GM12878 (cell line): ENCODE measurements around the gene PIWIL4. TPM values are rescaled to one million over a fixed set of nuclear protein-coding genes. Genes with fewer than 3 reads are reported as not detected.

ENCODE experiments used
- ATAC-seq: fragments of 200-7000 bp; cut with Tn5 transposase; 3 replicates; pipeline ENCODE4 v1.9.1; 2020; ENCODE audit warnings: mild to moderate bottlenecking, moderate library complexity
- BruUV-seq: library from RNA; stranded (reverse); fragments of 400-500 nt; replicated peaks from 2 replicates; lab custom pipeline; 2021; lab: Mats Ljungman, UMichigan
- CTCF ChIA-PET: fragments of 300-600 bp; sonication (Branson Sonifier 250); formaldehyde crosslinking; extraction: SDS; loops from one replicate; lab custom pipeline; 2021; ENCODE audit warnings: inconsistent platforms; lab: Yijun Ruan, JAX
- POLR2A ChIA-PET: fragments of 350-600 bp; formaldehyde crosslinking; extraction: SDS; loops from one replicate; lab custom pipeline; 2021; ENCODE audit warnings: inconsistent platforms; lab: Charles Lee
- RAD21 ChIA-PET: fragments of 300-600 bp; sonication (Branson Sonifier 250); formaldehyde crosslinking; loops from one replicate; lab custom pipeline; 2023; ENCODE audit warnings: antibody characterized with exemption; ENCODE audit not compliant: unreplicated experiment; lab: Charles Lee
- SMC1A ChIA-PET: fragments of 300-600 bp; sonication (Branson Sonifier 250); formaldehyde crosslinking; loops from one replicate; lab custom pipeline; 2023; ENCODE audit not compliant: unreplicated experiment, uncharacterized antibody; lab: Charles Lee
- DNase-seq: peaks from one replicate; pipeline ENCODE4 v3.0.0-alpha.2; 2011; ENCODE audit warnings: low read depth, low spot score
- FAIRE-seq: peaks from 3 replicates; lab custom pipeline; 2011; peaks lifted over from hg19 to GRCh38; lab: Jason Lieb, UNC
- H2AFZ ChIP-seq: 2 replicates; pipeline ENCODE4 v1.6.0; 2011; ENCODE audit warnings: low read depth, low read length, control low read depth; ENCODE audit not compliant: control insufficient read depth
- H3K27ac ChIP-seq: 2 replicates; pipeline ENCODE4 v1.5.1; 2011; ENCODE audit warnings: control low read depth; ENCODE audit not compliant: control insufficient read depth, insufficient read depth
- H3K27me3 ChIP-seq, 2 experiments: replicated peaks in 1 of 2; 2 replicates each; pipeline versions ENCODE4 v1.6.0 to v1.6.1; 2011; ENCODE audit warnings: low read length in 1 of 2; ENCODE audit not compliant: control insufficient read depth in 2 of 2, insufficient read depth in 2 of 2
- H3K36me3 ChIP-seq, 2 experiments: 2 replicates each; pipeline ENCODE4 v1.5.1; 2011; ENCODE audit warnings: low read length in 1 of 2; ENCODE audit not compliant: control insufficient read depth in 2 of 2, insufficient read depth in 2 of 2
- H3K4me1 ChIP-seq: 2 replicates; pipeline ENCODE4 v1.6.1; 2011; ENCODE audit warnings: mild to moderate bottlenecking, low read length, moderate library complexity, mixed read lengths; ENCODE audit not compliant: control insufficient read depth, insufficient read depth
- H3K4me2 ChIP-seq: 2 replicates; pipeline ENCODE4 v1.6.0; 2011; ENCODE audit warnings: control low read depth; ENCODE audit not compliant: control insufficient read depth, insufficient read depth
- H3K4me3 ChIP-seq: fragments of 200-600 bp; sonication (generic); 2 replicates; pipeline ENCODE4 v1.5.1; 2016
- H3K79me2 ChIP-seq: 2 replicates; pipeline ENCODE4 v1.6.0; 2011; ENCODE audit warnings: low read length; ENCODE audit not compliant: control insufficient read depth, insufficient read depth
- H3K9ac ChIP-seq: 2 replicates; pipeline ENCODE4 v1.8.0; 2011; ENCODE audit warnings: low read length, control low read depth, mixed read lengths; ENCODE audit not compliant: control insufficient read depth, insufficient read depth
- H3K9me3 ChIP-seq: replicated peaks from 3 replicates; pipeline ENCODE4 v1.5.1; 2011; ENCODE audit warnings: mild to moderate bottlenecking, low read length; ENCODE audit not compliant: control insufficient read depth, insufficient read depth
- H4K20me1 ChIP-seq: 2 replicates; pipeline ENCODE4 v1.6.0; 2011; ENCODE audit not compliant: control insufficient read depth, insufficient read depth
- ASH2L ChIP-seq: fragments of 300-600, 200-600 bp; sonication (generic); IDR thresholded peaks from 2 replicates; pipeline ENCODE4 v1.6.1; 2017; ENCODE audit warnings: low read depth, mild to moderate bottlenecking, borderline replicate concordance
- CBX3 ChIP-seq: fragments of 200-600 bp; sonication (generic); IDR thresholded peaks from 2 replicates; pipeline ENCODE4 v1.6.1; 2016; ENCODE audit warnings: low read depth, borderline replicate concordance
- CBX5 ChIP-seq: sonication (generic); IDR thresholded peaks from 2 replicates; pipeline ENCODE4 v1.6.1; 2016; ENCODE audit warnings: low read depth, moderate library complexity, mild to moderate bottlenecking, inconsistent platforms
- ETV6 ChIP-seq, 2 experiments: fragments of 450-650 bp in 1 of 2; IDR thresholded peaks in 1 of 2; conservative IDR thresholded peaks in 1 of 2; 2 replicates each; pipeline ENCODE4 v1.6.1; 2014; ENCODE audit warnings: antibody characterized with exemption in 1 of 2, borderline replicate concordance in 1 of 2, low read depth in 1 of 2, mild to moderate bottlenecking in 1 of 2, moderate library complexity in 1 of 2
- JUND ChIP-seq: IDR thresholded peaks from 2 replicates; pipeline ENCODE4 v1.6.1; 2012; ENCODE audit warnings: low read depth, mild to moderate bottlenecking, low read length, improper control_type of control experiment, moderate library complexity
- POLR2AphosphoS2 ChIP-seq: IDR thresholded peaks from 2 replicates; pipeline ENCODE4 v1.6.1; 2011; ENCODE audit warnings: low read depth, mild to moderate bottlenecking, low read length, improper control_type of control experiment, moderate library complexity
- SIN3A ChIP-seq: IDR thresholded peaks from 2 replicates; pipeline ENCODE4 v1.6.1; 2012; ENCODE audit warnings: low read depth, low read length, improper control_type of control experiment
- TCF7 ChIP-seq: IDR thresholded peaks from 2 replicates; pipeline ENCODE4 v1.6.1; 2014; ENCODE audit warnings: antibody characterized with exemption, borderline replicate concordance
- ZNF207 ChIP-seq: fragments of 450-650 bp; IDR thresholded peaks from 2 replicates; pipeline ENCODE4 v1.6.1; 2014; ENCODE audit warnings: antibody characterized with exemption, mild to moderate bottlenecking, borderline replicate concordance
- WGBS: methylation state at CpG from one replicate; pipeline ENCODE4 v1.1.6; 2016; ENCODE audit warnings: low lambda C conversion rate; ENCODE audit not compliant: insufficient replicate concordance, insufficient coverage; ENCODE audit errors: missing lambda C conversion rate; 5-methylcytosine and 5-hydroxymethylcytosine counted together
- in situ Hi-C: fragments of 300-500 bp; cut with MboI; formaldehyde crosslinking; loops from 9 replicates; pipeline ENCODE4 v1.14.3; 2018; ENCODE audit warnings: mixed read lengths
- intact Hi-C: fragments of 100-400 bp; cut with micrococcal nuclease; formaldehyde crosslinking; loops from one replicate; pipeline ENCODE4 v1.14.2; 2022; ENCODE audit not compliant: unreplicated experiment
- polyA plus RNA-seq, 11 experiments: library from polyadenylated mRNA; depleted of rRNA in 4 of 11; unstranded in 6 of 11; stranded (reverse) in 5 of 11; fragments of >200 nt; fragmentation: Nextera tagmentation in 4 of 11; fragmentation: Illumina TruSeq in 1 of 11; extraction: Ambion mirVana in 4 of 11; extraction: Trizol in 1 of 11; gene quantifications; 1 replicate in 1 of 11; 2 replicates in 10 of 11; pipeline versions ENCODE4 v1.2.1 to v1.2.3, GENCODE V29; 2011 to 2016; ENCODE audit warnings: inconsistent platforms in 2 of 11, missing spikeins in 2 of 11, low read depth in 1 of 11
- total RNA-seq, 4 experiments: library from RNA; depleted of rRNA in 3 of 4; stranded (reverse); fragments of >200 nt in 3 of 4; fragmentation: Illumina TruSeq in 1 of 4; extraction: Trizol in 1 of 4; gene quantifications; 2 replicates each; pipeline versions ENCODE4 v1.2.1 to v1.2.3, GENCODE V29; 2013 to 2021
- TF ChIP-seq, protein P1 (sequence below): fragments of 150-350 bp; IDR thresholded peaks from 2 replicates; pipeline ENCODE4 v1.6.1; 2016; ENCODE audit warnings: low read depth, low read length
- TF ChIP-seq, protein P2 (sequence below): fragments of 450-650 bp; IDR thresholded peaks from 2 replicates; pipeline ENCODE4 v1.6.1; 2017; ENCODE audit warnings: antibody characterized with exemption, mild to moderate bottlenecking, moderate library complexity
- TF ChIP-seq, protein P3 (sequence below): IDR thresholded peaks from 2 replicates; pipeline ENCODE4 v1.6.1; 2011; ENCODE audit warnings: low read depth, low read length, improper control_type of control experiment, borderline replicate concordance

The PIWIL4 gene
- total and polyA plus RNA-seq, 10 of the 15 experiments (the other 5 are each of a cell fraction or from before 2014, with no cell fraction given): 0.23 to 13.3 (median 0.47) TPM

DNA sequence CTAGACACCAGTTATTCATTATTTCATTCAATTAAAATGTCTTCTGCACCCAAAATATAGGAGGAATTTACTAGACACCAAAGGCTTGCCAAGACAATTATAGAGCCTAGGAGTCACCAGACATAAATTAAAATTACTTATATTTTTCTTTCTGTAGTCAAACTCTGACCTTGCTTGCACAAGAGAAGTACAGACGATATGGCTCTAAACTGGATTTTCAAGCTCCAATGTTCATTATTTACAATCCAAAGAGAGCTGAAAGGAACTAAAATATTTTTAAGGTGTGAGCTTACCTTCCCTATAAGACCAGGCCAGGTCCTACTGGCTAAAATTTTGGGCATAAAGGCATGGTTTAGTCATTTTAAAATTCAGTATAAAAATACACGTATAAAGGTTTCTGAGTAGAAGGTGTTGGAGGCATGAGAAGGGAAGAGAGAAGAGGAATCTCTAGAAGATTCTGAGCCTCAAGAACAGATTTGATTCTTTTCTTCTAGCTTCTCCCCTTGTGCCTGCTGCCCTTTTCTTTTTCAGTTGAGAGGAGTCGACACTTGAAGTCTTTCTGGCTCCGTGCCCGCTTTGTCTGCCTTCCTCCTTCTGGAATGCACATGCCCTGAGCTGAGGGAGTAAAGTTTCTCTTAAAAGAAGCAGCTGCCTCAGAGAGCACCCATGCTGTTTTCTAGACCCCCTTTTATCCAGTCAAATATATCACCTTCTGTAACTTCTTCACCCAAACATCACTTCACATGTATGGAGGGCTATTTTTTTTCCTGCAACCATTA lies 41.4 kb upstream of the PIWIL4 start:
- WGBS: 52% methylated on average over 5 of the region's 5 CpGs
- ChIA-PET CTCF (interaction anchor here (0.6 to 15.7 kb wide), 7 partner anchors 9 to 236 kb away, joined by 3 to 337 read pairs (median 5); no protein-coding TSS in a partner anchor), SMC1A (interaction anchor here (0.7 to 13.5 kb wide), 9 partner anchors 9 to 97 kb away, joined by 3 to 179 read pairs (median 4); no protein-coding TSS in a partner anchor), RAD21 (interaction anchor here (0.9 to 1.9 kb wide), 4 partner anchors 22 to 77 kb away, joined by 3 to 6 read pairs (median 4); no protein-coding TSS in a partner anchor), POLR2A (interaction anchor here (0.6 kb wide), 1 partner anchor 343 kb away, joined by 3 read pairs; no protein-coding TSS in a partner anchor)
- H4K20me1 ChIP-seq: no peaks in the 10 kb centered on the region
- H3K9ac ChIP-seq: no peak overlapping the region
- H3K4me3 ChIP-seq: no peak overlapping the region
- DNase-seq (no peak), ATAC-seq (no peak), FAIRE-seq (no peak)
- no peaks in the 10 kb centered on the region for H3K79me2 ChIP-seq
- H3K9me3 ChIP-seq: no peaks in the 10 kb centered on the region
- no peaks in the 10 kb centered on the region for H3K27me3 ChIP-seq
- no TSS peak for BruUV-seq
- no peak overlapping the region for H3K27ac ChIP-seq
- in situ Hi-C loops (no loop called here), intact Hi-C loops (no loop called here)
- H3K4me2 ChIP-seq: no peak overlapping the region
- H3K36me3 ChIP-seq: no peaks in the 10 kb centered on the region
- no peaks in the 10 kb centered on the region; the same call in 1 of the 2 replicates for H3K4me1 ChIP-seq
- no peak overlapping the region for H2AFZ ChIP-seq
- TF ChIP-seq, protein P1, sequence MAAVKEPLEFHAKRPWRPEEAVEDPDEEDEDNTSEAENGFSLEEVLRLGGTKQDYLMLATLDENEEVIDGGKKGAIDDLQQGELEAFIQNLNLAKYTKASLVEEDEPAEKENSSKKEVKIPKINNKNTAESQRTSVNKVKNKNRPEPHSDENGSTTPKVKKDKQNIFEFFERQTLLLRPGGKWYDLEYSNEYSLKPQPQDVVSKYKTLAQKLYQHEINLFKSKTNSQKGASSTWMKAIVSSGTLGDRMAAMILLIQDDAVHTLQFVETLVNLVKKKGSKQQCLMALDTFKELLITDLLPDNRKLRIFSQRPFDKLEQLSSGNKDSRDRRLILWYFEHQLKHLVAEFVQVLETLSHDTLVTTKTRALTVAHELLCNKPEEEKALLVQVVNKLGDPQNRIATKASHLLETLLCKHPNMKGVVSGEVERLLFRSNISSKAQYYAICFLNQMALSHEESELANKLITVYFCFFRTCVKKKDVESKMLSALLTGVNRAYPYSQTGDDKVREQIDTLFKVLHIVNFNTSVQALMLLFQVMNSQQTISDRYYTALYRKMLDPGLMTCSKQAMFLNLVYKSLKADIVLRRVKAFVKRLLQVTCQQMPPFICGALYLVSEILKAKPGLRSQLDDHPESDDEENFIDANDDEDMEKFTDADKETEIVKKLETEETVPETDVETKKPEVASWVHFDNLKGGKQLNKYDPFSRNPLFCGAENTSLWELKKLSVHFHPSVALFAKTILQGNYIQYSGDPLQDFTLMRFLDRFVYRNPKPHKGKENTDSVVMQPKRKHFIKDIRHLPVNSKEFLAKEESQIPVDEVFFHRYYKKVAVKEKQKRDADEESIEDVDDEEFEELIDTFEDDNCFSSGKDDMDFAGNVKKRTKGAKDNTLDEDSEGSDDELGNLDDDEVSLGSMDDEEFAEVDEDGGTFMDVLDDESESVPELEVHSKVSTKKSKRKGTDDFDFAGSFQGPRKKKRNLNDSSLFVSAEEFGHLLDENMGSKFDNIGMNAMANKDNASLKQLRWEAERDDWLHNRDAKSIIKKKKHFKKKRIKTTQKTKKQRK: no peak
- TF ChIP-seq SIN3A: no peak
- TF ChIP-seq, protein P2, sequence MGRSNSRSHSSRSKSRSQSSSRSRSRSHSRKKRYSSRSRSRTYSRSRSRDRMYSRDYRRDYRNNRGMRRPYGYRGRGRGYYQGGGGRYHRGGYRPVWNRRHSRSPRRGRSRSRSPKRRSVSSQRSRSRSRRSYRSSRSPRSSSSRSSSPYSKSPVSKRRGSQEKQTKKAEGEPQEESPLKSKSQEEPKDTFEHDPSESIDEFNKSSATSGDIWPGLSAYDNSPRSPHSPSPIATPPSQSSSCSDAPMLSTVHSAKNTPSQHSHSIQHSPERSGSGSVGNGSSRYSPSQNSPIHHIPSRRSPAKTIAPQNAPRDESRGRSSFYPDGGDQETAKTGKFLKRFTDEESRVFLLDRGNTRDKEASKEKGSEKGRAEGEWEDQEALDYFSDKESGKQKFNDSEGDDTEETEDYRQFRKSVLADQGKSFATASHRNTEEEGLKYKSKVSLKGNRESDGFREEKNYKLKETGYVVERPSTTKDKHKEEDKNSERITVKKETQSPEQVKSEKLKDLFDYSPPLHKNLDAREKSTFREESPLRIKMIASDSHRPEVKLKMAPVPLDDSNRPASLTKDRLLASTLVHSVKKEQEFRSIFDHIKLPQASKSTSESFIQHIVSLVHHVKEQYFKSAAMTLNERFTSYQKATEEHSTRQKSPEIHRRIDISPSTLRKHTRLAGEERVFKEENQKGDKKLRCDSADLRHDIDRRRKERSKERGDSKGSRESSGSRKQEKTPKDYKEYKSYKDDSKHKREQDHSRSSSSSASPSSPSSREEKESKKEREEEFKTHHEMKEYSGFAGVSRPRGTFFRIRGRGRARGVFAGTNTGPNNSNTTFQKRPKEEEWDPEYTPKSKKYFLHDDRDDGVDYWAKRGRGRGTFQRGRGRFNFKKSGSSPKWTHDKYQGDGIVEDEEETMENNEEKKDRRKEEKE: no peak
- TF ChIP-seq CBX5: no peak
- no peak for TF ChIP-seq ZNF207
- TF ChIP-seq, protein P3, sequence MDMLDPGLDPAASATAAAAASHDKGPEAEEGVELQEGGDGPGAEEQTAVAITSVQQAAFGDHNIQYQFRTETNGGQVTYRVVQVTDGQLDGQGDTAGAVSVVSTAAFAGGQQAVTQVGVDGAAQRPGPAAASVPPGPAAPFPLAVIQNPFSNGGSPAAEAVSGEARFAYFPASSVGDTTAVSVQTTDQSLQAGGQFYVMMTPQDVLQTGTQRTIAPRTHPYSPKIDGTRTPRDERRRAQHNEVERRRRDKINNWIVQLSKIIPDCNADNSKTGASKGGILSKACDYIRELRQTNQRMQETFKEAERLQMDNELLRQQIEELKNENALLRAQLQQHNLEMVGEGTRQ: no peak
- no peak for TF ChIP-seq ASH2L
- TF ChIP-seq JUND: no peak
- no peak for TF ChIP-seq CBX3
- no peak for TF ChIP-seq ETV6 (conservative IDR thresholded peaks at IDR 0.05 in 1 of 2, IDR thresholded peaks at IDR 0.05 in 1 of 2; ENCODE audit: borderline replicate concordance in 1 of 2, low read depth in 1 of 2)
- TF ChIP-seq POLR2AphosphoS2: no peak
- TF ChIP-seq TCF7: no peak
